GM18861 (cell line): ENCODE results near the gene SKIDA1.
A peak's percentile ranks its signal among the peaks of the same experiment; 100 is the strongest.
"Not testable (repeated sequence)": the region's sequence is repeated elsewhere in the genome, so short reads cannot be mapped to it uniquely, and the experiment has no call there.

ENCODE experiments used
- ATAC-seq: cut with Tn5 transposase; IDR thresholded peaks from one replicate; pipeline ENCODE4 v1.9.1; 2021; ENCODE audit not compliant: unreplicated experiment

The SKIDA1 gene

DNA sequence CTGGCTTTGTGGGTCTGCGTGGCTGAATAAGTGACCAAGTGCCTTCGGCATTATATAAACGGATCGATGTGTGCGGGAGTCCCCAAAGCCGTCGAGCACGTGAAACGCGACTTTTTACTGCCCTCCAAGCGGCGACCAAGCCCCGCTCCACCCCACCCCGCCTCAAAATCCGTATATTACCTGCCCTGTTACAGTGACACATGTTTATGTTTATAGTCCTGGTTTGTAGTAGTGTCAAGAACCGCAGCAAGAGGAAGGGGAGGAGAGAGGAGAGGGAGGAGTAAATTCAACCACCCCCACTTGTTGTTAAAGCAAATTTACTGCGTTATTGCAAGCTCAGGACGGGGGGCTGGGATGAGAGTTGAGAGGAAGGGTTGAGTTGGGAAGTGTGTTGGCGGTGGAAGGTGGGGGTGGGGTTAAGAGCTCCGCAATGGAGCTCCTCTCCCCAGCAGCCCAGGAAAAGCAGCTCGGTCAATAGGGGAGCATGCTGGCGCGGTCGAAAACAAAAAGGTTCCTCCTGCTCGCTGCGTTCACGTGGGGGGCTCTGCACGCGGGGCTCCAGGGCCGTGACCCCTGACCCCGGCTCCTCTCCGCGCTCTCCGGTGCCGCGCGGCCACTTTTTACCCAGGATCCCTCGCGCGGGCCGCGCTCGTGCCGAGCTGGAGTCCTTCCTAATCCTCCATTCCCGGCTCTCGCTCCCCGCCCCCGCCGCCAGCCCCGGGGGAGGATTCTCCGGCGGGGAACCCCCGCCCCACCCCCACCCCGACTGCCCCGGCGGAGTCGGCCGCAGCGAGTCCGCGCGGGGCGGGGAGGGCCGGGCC, at the start of gene SKIDA1:
Gene SKIDA1, minus strand, starts transcription at position 316 of the 821 bp plus-strand sequence. CDS start 7,860 bp downstream, outside the sequence.
- no peak for ATAC-seq

DNA sequence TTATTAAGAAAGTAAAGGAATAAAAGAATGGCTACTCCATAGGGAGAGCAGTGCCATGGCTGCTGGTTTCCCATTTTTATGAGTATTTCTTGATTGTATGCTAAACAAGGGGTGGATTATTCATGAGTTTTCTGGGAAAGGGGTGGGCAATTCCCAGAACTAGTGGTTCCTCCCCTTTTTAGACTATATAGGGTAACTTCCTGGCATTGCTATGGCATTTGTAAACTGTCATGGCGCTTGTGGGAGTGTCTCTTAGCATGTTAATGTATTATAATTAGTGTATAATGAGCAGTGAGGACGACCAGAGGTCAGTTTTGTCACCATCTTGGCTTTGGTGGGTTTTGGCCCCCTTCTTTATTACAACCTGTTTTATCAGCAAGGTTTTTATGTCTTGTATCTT, 49.0 kb upstream of the SKIDA1 start:
- not testable (repeated sequence) for ATAC-seq

DNA sequence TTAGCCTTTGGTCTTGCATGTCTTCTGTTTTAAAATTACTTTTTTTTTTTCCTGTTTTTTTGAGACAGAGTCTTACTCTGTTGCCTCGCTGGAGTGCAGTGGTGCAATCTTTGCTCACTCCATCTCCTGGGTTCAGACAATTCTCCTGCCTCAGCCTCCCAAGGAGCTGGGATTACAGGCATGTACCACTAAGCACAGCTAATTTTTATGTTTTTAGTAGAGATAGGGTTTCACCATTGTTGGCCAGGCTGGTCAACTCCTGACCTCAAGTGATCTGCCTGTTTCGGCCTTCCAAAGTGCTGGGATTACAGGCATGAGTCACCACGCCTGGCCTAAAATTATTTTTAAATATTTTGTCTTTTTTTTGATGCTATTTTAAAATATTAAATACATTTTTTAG, 47.1 kb upstream of the SKIDA1 start:
- ATAC-seq = no peak

DNA sequence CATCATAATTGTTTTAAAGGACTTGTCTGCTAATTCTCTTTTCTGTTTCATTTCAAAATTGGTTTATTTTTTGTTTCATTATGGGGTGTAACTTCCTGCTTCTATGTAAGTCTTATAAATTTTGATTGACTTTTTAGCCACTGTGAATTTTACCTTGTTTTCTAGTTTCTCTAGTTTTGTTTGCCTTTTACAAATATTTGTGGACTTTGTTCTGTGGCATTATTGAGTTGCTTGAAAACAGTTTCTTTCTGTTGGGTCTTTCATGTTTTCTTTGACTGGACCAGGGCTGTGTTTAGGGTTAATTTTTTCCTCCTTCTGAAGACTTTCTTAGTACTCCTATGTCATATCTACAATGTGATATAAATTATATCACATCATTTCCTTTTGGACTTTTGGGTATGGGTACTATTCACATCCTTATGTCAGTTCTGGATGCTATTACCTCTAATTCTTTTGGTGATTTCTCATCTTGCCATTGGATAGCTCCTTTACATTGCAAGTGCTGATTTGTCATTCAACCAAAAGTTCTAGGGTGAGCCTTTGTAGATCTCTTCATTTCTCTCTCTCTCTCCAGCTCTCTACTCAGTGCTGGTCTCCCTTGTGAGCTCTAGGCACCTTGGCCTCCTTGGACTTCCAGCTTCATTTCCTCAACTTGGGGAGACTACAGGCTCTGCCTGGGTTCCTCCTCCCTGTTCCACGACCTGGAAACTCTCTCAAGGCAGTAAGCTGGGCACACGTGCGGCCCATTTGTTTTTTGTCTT, 45.5 kb upstream of the SKIDA1 start:
- no peak for ATAC-seq

DNA sequence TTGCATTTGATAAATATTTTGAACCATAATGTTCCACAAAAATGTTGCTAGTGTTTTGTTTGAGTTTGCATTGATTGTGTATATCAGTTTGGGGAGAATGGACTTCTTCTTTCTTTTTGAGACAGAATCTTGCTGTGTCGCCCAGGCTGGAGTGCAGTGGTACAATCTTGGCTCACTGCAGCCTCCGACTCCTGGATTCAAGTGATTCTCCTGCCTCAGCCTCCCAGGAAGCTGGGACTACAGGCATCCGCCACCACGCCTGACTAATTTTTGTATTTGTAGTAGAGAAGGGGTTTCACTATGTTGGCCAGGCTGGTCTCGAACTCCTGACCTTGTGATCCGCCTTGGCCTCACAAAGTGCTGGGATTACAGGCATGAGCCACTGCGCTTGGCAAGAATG, 33.5 kb upstream of the SKIDA1 start:
- ATAC-seq = not testable (repeated sequence)

DNA sequence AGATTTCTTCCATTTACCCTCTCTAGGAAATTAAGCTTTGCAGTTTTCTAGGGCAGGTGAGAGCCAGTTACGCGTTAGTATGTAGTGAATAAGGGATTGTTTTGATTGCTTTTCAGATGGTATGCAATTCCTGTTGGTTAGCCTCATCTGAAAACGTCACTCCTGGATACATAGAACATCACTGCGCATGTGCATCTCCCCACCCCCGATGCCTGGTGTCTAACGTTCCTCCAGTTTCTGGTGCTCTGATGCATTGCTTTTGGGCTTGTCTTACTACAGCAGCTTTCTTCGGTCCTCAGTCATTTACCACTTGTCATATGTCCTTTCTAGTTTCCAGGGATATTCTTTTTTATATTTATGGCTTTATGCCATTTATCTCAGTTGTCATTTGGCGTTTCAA, 31.0 kb upstream of the SKIDA1 start:
- no peak for ATAC-seq

DNA sequence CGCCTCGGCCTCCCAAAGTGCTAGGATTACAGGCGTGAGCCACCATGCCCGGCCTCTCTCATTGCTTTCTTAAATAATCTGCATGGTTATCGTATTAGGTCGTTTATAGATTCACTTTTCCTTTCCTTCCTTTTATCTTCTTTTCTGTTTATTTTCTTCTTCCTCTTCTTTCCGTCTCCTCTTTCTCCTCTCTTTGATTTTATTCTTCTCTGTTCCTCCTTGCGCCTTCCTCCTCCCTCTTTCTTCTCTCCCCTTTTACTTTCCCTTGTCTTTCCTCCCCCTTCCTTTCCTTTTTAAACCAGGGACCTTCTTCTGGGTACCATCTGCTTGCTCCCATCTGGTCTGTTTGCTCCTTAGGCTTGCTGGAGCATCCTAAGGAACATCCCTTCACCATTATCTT, 27.2 kb upstream of the SKIDA1 start:
- ATAC-seq = no peak

DNA sequence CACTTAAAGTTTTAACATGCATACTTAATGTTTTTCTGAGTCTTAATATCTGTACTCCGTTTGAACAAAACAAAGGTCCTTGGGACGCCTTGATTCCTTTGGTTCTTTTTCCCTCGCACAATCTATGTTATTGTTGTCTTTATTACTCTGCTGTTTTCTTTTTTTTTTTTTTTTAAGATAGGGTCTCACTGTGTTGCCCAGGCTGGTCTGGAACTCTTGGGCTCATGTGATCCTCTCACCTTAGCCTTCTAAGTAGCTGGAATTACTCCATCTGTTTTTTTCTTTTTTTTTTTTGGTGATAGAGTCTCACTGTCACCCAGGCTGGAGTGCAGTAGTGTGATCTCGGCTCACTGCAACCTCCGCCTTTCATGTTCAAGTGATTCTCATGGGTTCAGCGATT, 21.8 kb upstream of the SKIDA1 start:
- no peak for ATAC-seq

DNA sequence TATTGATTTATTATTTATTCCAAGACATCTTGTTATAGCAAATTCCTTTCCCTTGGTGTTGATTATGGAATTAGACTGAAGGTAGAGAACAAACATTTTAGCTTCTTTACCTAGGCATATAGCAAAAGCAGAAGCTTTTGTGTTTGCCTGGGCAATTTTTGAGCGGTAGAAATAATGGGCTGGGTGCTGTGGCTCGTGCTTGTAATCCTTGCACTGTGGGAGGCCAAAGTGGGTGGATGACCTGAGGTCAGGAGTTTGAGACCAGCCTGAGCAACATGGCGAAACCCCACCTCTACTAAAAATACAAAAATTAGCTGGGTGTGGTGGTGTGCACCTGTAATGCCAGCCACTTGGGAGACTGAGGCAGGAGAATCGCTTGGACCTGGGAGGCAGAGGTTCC, 15.2 kb upstream of the SKIDA1 start:
- not testable (repeated sequence) for ATAC-seq

DNA sequence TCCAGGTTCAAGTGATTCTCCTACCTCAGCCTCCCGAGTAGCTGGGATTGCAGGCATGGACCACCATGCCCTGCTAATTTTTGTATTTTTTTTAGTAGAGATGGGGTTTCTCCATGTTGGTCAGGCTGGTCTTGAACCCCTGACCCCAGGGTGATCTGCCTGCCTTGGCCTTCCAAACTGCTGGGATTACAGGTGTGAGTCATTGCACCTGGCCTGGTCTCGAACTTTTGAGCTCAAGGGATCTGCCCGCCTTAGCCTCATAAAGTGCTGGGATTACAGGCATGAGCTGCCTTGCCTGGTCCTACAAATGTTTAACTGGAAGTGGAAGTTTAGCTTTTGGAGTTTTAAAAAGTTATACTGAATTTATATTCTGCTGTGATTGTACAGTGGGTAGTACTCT, 11.4 kb upstream of the SKIDA1 start:
- ATAC-seq = no peak

DNA sequence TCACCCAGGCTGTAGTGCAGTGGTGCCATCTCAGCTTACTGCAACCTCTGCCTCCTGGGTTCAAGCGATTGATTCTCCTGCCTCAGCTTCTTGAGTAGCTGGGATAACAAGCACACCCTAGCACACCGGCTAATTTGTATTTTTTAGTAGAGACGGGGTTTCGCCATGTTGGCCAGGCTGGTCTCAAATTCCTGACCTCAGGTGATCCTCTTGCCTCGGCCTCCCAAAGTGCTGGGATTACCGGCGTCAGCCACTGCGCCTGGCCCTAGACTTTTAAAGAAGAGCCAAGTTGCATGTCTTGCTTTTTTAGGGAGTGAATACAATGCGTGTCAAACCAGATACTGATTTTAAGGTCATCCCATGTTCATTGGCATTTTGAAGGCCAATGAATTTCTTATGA, 10.5 kb upstream of the SKIDA1 start:
- ATAC-seq = not testable (repeated sequence)

DNA sequence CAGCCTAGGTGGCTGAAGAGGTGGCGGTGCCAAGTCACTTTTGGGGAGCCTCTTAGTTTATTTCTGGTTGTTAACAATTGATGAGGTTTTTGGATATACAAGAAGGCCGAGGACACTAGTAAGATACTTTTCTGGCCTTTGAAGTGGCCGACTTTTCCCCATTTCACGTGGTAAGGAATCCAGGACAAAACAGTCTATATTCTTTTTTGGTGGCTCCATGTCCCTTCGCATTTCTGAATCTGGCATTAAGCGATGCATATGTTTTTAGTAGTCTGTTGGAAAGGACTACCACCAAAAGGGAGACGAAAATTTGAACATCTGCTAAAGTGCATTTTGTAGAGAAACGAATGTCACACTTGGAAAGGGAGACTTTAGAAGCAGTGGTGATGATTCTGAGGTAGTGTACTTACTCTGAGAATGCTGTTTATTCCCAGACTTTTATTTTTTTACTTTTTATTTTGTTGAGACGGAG, 10.0 kb upstream of the SKIDA1 start:
- ATAC-seq = no peak

DNA sequence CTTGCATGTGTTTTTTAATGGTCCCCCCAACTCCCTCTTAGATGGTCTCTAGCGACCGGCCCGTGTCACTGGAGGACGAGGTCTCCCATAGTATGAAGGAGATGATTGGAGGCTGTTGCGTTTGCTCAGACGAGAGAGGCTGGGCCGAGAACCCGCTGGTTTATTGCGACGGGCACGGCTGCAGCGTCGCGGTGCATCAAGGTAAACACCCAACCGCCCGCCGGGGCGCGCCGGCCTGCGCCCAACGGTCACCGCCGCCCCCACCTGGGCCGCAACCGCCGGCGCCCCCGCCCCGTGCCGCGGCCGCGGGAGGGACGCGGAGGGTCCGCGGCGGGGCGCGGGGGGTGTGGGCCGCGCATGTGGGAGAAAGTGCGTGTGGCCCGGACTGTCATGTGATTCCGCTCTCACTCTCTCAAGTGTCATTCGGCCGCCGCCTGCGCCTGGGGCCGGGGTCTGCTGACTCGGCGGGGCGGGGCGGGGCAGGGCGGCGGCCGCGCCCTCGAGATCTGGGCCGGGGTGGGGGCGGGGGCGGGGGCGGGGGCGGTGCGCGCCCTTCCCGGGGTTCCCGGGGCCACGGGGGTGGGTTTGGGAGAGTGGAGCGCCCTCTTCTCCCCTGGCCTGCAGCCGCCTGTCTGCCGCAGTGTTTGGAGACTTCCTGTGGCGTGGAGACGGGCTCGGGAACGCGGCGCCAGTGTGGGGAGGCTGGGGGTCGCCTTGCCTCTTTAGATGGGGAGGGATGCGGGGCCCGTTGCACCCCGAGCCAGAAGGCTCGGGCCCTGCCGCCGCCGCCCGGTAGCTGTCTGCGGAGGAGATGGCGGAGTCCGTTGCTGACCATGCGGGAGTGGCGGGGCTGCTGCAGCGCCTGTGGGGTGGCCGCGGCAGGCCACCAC, 9.4 kb upstream of the SKIDA1 start:
- no peak for ATAC-seq

DNA sequence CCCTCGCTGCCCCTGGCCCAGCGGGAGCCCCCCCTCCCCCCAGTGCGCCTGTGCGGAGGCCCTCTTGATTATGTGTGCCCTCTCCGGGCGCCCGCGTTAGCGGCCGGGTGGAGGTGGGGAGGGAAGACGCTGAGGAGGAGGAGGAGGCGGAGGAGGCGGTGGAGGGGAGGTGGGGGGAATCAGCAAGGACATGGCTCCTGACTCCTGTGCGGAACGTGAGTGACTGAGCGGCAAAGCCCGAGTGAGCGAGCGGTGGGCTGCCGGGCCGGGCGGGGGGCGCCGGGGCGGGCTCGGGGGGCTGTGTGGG, 8.8 kb upstream of the SKIDA1 start:
- no peak for ATAC-seq

DNA sequence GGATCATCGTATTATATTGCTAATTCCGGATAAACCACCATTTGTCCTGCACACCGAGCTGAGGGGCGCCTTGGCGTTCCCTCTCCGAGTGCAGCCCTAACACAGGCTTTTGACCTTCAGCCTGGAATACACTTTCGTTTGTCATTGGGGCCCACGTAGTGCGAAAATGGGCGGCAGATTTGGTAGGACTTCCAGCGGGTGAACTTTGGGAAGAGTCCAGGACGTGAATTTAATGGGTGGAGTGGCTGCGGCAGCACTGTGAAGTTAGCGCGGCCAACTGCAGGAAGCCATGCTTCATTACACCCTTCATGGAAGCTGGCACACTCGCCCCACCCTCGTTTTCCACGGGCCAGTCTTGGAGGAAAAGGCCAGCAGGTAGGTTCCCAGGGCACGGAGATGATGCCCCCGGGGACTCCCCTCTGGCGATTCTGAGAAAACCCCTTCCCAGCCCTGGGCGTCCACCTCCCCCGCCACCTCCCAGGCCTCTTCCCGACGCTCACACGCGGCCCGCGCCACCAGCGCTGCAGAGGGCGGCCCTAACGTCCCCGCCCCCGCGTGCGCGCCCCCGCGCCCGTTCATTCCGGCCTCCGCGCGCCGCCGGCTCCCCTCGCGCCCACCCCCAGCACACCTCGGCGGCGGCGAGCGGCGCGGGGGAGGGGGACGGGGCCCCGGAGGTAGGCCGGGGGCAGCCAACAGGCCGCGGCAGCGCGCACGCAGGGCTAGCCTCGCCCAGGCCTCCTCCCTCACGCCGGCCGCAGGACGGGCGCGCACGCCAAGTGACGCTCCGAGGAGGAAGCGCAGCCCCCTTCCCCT, 8.2 kb upstream of the SKIDA1 start, which contains the start of gene MLLT10:
Gene MLLT10, plus strand, starts transcription at position 766 of the 813 bp plus-strand sequence. CDS start 413 bp downstream, outside the sequence.
- ATAC-seq = peak; percentile 85

DNA sequence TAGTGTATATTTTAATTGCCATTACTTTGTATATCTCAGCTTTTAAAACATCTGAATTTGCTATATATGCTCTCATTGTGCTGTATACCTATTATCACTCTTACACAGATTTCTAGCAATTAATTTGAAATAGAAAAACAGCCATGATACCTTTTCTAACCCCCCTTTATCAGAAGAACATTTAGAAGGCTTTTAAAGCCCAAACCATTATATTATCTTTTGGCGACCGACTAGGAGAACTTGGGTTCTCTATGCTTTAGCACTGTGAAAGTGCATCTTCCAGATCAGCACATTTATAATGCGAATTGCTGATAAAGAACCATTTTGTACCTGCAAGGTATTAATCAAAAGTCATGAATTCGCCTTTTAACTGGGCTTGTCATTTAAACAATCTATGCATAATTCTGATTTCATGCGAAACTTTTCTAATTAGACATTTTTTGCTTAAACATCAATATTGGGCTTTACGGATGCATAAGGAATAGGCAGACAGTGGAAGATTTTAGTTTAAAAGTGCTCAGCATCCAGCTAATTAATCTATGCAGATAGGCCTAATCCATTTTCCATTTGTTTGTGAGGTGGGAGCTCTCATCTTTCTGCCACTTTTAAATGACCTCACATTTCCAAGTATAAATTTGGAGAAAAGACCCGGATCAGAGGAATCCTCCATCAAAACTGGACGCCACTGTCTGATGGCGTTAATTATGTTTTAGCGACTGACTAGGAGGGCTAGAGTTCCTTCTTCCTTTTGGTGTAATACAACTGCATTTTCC, 7.4 kb upstream of the SKIDA1 start:
- no peak for ATAC-seq

DNA sequence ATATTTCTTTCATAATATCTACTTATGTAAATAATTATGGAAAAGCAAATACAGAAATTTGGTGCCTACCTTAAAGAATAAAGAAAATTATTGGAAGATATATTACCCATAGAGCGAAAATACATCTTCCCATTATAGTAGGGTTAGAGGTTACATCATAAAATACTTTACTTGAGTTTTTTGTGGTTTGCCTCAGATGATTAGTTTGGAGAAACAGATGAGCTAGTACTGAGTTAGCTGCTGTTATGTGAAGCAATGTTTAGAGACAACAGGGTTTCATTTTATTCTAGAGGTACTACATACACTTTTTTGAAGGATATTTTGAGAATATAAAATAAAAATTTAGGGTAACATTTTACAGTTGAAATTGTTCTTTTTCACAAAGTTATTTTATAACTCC, 5.7 kb upstream of the SKIDA1 start:
- no peak for ATAC-seq

DNA sequence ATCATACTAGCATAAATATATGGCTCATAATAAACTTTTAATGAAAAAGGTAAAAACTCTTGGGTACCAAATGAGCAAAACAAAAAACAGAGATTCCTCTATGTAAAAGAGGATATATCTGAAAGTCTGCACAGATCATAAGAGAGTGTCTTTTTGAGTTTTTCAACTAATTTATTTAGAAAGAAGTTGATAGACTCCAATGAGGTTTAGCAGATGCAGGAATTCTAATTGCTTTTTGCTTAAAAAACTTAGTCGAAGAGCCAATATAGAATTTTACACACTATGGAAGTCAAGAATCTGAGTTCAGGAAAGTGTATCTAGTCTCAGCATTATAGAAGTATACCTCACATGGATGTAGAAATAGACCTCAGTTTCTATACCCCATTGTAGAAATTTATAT, 5.2 kb upstream of the SKIDA1 start:
- ATAC-seq = no peak

DNA sequence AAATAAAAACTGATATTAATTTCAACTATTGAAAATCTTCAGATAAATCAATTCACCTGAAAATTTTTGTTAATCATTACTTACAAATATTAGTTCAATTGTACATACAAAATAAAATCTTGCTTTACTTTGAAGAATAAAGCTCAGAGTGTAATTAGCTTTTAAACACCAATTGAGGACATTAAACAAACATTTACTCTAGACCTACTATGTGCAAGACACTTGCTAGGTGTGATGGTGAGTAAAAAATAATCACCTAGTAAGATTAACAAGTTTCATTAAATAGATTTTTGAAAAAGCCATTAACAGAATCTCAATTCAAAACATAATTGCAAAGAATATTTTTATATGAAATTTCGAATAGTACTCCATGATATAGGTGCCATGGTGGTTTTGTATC, 4.7 kb upstream of the SKIDA1 start:
- no peak for ATAC-seq
